Raji (cell line): ENCODE data around the gene CLDN2.

ENCODE experiments used
- POLR2A ChIP-seq: IDR thresholded peaks from 2 replicates; pipeline ENCODE4 v1.6.1; 2011; ENCODE audit warnings: low read depth, low read length, control low read depth; ENCODE audit not compliant: insufficient read depth

CLDN2 gene

GRCh38 chrX:106919932-106920452, at the start of gene CLDN2:
Gene CLDN2 (plus strand): TSS chrX:106920402. CDS start chrX:106928229, 7,827 bp downstream.
- no peak for TF ChIP-seq POLR2A

- TF ChIP-seq POLR2A: no peak
Measured at GRCh38 chrX:106874075-106874474, 46.1 kb upstream of the CLDN2 start.

- no peak for TF ChIP-seq POLR2A
Measured at GRCh38 chrX:106875151-106875550, 45.1 kb upstream of the CLDN2 start.

- TF ChIP-seq POLR2A: no peak
Measured at GRCh38 chrX:106889468-106889867, 30.7 kb upstream of the CLDN2 start.

GRCh38 chrX:106891762-106892460, 28.3 kb upstream of the CLDN2 start:
- TF ChIP-seq POLR2A: no peak

GRCh38 chrX:106894392-106894909, 25.8 kb upstream of the CLDN2 start:
- TF ChIP-seq POLR2A: no peak

GRCh38 chrX:106894978-106895452, 25.2 kb upstream of the CLDN2 start:
- no peak for TF ChIP-seq POLR2A

- TF ChIP-seq POLR2A: no peak
Measured at GRCh38 chrX:106897259-106897658, 22.9 kb upstream of the CLDN2 start.

- TF ChIP-seq POLR2A: no peak
Measured at GRCh38 chrX:106898462-106898861, 21.7 kb upstream of the CLDN2 start.

GRCh38 chrX:106899276-106899675, 20.9 kb upstream of the CLDN2 start:
- no peak for TF ChIP-seq POLR2A

- no peak for TF ChIP-seq POLR2A
Measured at GRCh38 chrX:106899841-106900240, 20.4 kb upstream of the CLDN2 start.

GRCh38 chrX:106901341-106901740, 18.9 kb upstream of the CLDN2 start:
- no peak for TF ChIP-seq POLR2A

- TF ChIP-seq POLR2A: no peak
Measured at GRCh38 chrX:106901781-106902219, 18.4 kb upstream of the CLDN2 start.

GRCh38 chrX:106902684-106903083, 17.5 kb upstream of the CLDN2 start:
- TF ChIP-seq POLR2A: no peak

GRCh38 chrX:106903291-106903824, 16.8 kb upstream of the CLDN2 start, which contains the start of gene RIPPLY1:
Gene RIPPLY1 (minus strand): TSS chrX:106903341. CDS start chrX:106903287, 54 bp downstream.
- TF ChIP-seq POLR2A: no peak
